ENCODE data around the gene PIK3R5. TPM values are rescaled to one million over a fixed set of nuclear protein-coding genes. Genes with fewer than 3 reads are reported as not detected.
A peak's percentile ranks its signal among the peaks of the same experiment; 100 is the strongest.
"Not testable (repeated sequence)": the region's sequence is repeated elsewhere in the genome, so short reads cannot be mapped to it uniquely, and the experiment has no call there.

The PIK3R5 gene
- total RNA-seq, 2 donors from 2014 or later, result 15.2 to 18.0 TPM

- DNase-seq (ENCODE audit: low spot score), result no peak
- intact Hi-C loops (cut with DNase I), result loop anchor here in 1 of 2 donors (5.0 to 10.0 kb wide), 2 partner anchors 303 to 531 kb away; no protein-coding TSS in a partner anchor
Observed at GRCh38 chr17:8991514-8992285, 26.2 kb upstream of the PIK3R5 start.

DNA sequence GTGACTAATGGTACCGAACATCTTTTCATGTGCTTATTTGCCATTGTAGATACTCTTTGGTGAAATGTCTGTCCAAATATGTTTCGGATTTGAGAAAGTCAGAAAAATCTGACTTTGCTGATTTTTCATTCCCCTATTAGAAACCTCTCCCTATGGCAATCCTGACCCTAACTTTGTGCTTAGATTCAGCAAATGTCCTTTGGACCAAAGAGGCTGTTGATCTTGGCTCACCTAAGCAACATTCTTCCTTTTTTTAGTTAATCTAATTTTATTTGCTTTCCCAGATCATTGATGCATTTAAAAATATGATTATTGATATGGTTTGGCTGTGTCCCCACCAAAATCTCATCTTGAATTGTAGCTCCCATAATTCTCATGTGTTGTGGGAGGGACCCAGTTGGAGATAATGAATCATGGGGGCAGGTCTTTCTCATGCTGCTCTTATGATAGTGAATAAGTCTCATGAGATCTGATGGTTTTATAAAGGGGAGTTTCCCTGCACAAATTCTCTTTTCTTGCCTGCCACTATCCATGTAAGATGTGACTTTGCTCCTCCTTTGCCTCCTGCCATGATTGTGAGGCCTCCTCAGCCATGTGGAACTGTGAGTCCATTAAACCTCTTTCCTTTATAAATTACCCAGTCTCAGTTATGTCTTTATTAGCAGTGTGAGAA is 22.9 kb upstream of the PIK3R5 start:
- DNase-seq (ENCODE audit: low spot score); intact Hi-C loops (cut with DNase I): not testable (repeated sequence)

DNA sequence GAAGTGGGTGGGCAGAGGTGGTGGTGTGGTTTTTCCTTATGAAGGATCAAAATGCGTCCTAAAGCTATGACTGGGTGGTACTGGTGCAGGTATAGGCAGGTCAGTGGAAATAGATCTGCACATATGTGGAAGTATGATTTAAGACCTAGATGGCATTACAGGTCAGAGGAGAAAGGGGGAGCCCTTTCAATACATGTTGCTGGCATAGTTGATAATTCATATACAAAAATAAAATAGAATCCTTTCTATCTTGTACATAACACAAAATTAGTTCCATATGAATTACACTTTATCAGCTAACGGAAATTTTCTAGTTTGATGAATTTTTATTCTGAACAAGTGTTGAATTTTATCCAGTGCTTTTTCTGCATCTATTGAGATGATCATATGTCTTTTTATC is 20.8 kb upstream of the PIK3R5 start:
- intact Hi-C loops (cut with DNase I), result no loop called here

DNA sequence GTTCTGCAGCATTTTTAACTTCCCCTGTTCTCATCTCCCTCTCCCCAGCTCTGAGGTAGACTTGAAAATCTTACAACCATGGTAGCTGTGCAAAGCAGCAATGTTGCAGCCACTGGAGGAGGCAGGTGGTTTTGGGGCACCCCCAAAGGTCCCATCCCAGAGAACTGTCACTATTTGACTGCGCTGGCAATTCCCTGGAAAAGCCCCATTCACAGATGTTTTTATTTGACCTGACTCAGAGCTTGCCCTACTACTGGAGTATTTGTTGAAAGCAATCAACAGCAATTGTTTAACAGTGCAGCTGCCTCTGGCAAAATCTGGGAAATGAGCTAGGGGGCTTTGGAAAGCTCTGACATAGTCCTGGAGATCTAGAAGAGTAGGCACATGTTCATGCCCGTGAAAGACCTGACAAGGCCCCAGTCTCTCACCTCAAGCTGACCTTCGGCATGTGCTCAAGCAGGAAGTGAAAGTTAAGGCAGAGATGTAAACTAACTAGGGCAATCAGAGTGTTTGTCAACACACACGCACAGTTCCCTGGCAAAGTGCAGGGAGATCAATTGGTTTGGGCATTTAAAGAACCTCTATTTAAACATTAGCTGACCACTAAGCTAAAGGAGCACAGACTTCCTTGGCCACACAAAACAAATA is 19.7 kb upstream of the PIK3R5 start:
- no peak for DNase-seq (ENCODE audit: low spot score)
- intact Hi-C loops (cut with DNase I), result no loop called here

More for the DNA sequence above, 20.8 kb upstream of the PIK3R5 start:
- no peak for DNase-seq (ENCODE audit: low spot score)

DNA sequence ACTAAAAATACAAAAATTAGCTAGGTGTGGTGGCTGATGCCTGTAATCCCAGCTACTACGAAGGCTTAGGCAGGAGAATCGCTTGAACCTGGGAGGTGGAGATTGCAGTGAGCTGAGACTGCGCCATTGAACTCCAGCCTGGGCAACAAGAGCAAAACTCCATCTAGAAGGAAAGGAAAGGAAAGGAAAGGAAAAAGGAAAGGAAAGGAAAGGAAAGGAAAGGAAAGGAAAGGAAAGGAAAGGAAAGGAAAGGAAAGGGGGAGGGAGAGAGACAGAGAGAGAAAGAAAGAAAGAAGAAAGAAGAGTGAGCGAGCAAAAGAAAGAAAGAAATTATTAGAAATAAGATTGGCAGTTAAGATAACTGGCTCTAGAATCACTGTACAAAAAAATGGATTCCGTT is 18.7 kb upstream of the PIK3R5 start:
- intact Hi-C loops (cut with DNase I); DNase-seq (ENCODE audit: low spot score): not testable (repeated sequence)

GRCh38 chr17:8981443-8981842 is 15.9 kb upstream of the PIK3R5 start:
- no peak for DNase-seq (ENCODE audit: low spot score)
- intact Hi-C loops (cut with DNase I), result no loop called here

DNA sequence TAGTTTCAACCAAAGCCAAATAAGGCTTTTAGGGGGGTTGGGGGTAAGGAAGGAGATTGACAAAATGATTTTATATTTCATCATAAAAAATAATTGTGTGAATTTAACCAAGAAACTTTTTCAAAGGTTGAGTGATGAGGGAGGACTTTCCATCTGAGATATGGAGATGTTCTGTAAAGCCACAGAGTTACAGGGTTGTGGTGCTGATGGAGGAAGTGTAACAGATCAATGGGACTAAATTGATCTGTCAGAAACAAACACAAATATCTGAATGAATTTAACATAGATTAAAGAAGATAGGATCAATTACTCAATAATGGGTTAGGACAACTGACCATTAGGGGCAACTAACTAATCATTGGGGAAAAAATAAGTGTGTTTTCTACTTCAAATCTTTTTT is 14.2 kb upstream of the PIK3R5 start:
- no peak for DNase-seq (ENCODE audit: low spot score)
- intact Hi-C loops (cut with DNase I), result no loop called here

DNA sequence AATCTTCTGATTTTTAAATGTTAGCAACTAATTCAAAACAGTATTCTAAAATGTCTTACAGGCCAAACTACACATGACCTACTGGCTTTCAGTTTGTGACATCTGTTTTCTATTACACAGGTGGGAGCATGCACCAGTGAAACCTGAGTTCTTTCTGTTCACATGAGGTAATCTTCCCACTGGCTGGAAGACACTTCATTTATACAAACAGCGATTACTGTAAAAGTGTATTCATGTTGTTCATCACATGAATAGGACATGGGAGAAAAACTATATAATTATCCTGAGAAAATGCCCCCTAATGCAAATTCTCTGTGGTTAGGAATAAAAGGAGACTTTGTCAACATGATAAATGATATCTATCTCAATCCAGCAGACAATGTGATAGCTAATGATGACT is 11.1 kb upstream of the PIK3R5 start:
- intact Hi-C loops (cut with DNase I), result no loop called here

DNA sequence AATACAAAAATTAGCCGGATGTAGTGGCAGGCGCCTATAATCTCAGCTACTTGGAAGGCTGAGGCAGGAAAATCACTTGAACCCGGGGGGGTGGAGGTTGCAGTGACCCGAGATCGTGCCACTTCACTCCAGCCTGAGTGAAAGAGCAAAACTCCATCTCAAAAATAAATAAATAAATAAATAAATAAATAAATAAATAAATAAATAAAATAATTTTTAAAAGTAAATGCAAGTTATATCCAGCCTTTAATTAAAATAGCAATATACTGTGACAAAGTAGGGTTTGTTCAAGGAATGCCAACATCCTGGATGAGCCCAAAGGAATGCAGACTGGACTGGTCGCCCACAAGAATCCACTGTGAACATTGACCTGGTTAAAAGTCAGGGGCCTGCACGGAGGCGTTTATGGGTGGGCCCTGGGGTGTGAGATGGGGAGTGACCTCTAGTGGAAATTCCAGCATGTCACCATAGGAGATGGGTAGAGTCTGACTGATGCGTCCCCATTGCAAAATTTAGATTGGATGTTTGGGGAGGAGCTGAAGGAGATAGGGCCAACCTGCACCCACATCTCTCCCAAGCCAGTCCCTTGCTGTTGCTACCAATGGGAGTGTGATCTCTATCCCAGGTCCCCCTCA is 9.7 kb upstream of the PIK3R5 start:
- intact Hi-C loops (cut with DNase I), result no loop called here
- DNase-seq (ENCODE audit: low spot score), result no peak

More for the DNA sequence above, 11.1 kb upstream of the PIK3R5 start:
- DNase-seq (ENCODE audit: low spot score), result no peak

- intact Hi-C loops (cut with DNase I), result no loop called here
- no peak for DNase-seq (ENCODE audit: low spot score)
Observed at GRCh38 chr17:8969901-8970300, 4.4 kb upstream of the PIK3R5 start.

GRCh38 chr17:8968503-8968902 is 3.0 kb upstream of the PIK3R5 start:
- intact Hi-C loops (cut with DNase I), result no loop called here
- DNase-seq (ENCODE audit: low spot score), result no peak

DNA sequence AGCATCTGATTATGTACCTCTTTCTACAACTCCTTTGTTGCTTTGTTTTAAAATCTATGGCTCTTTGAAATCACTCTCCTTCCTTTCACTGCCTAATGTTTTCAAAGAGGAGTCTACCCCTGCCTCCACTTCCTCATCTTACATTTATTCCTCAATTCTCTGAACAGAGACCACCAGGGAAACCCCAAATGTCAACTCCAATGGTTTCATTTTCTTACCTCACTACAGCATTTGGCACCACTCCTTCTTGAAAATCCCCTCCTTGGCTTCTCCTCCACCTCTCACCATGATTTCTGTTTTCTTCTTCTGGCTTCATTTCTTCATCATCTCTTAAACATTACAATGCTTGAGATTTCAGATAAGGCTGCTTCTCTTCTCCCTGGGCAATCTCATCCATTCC is 2.4 kb upstream of the PIK3R5 start:
- no peak for DNase-seq (ENCODE audit: low spot score)
- intact Hi-C loops (cut with DNase I), result no loop called here

DNA sequence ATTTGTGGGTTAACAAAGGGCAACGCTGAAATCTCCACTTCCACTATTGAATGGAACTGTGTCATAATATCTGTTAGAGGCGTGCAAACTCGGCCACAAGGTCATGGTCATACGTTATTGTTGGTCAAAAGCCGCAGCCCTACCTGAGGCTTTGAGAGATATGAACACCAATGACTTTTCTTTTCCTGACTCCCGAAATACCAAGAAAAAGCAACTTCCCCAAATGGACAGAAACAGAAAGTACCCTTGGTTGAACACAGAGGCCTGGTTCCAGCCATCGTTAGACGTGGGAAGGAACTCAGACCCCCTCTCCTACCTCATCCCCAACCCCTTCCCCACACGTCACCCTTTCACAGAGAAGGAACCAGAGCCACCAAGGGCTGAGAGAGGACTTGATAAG is 1.4 kb upstream of the PIK3R5 start:
- intact Hi-C loops (cut with DNase I), result no loop called here
- DNase-seq (ENCODE audit: low spot score), result no peak

DNA sequence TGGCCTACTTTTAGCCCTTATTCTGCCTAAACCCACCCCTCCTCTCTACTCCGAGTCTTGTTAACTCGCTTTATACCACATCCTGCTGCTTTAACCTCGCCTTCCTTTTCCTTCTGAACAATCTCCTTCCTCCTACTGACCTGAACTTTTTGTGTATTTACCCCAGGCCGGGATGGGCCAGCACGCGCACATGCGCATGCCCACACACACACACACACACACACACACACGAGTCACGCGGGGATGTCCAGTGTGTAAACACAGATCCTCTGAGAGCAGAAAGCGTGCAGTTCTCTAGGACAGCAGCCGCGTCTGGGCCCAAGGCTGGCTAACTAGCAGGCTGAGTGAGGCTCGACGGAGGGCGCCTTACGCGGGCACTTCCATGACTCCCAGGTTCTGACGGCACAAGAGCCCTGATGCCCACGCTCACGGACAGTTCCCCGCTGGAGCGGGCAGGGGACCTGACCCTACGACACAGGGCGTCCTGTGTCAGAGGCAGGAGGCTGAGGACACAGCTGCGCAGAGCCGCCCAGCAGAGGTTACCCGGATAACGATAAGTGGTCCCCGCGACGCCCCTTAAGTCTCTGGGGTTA is 610 bp downstream of the PIK3R5 start:
- intact Hi-C loops (cut with DNase I), result loop anchor here in 1 of 2 donors (2.0 kb wide), 1 partner anchor 34 kb away; no protein-coding TSS in a partner anchor
- DNase-seq (ENCODE audit: low spot score), result peak; percentile 85

DNA sequence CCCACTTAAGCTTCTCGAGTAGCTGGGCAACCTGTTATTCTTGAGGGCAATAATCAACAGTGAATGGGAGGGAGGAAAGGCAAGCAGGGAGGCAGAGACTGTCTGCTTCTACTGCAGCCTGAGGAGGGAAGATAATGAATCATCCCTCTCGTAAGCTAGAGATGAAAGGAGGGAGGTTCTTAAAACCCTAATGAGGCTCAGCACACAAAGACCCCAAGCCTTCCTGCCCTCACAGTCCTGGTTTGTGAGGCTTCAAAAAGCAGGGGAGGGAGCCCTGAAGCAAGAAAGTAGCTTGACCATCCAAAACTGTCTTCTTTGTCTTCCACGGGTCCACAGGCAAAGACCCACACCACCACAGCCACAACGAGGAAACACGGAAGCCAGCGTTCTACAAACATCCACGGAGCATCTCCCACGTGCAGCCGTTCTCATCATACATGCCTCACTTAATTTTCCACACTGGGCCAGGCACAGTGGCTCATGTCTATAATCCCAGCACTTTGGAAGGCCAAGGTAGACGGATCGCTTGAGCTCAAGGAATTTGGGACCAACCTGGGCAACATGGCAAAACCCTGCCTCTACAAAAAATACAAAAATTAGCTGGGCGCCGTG is 1.8 kb downstream of the PIK3R5 start:
- no peak for DNase-seq (ENCODE audit: low spot score)
- intact Hi-C loops (cut with DNase I), result loop anchor here in 1 of 2 donors (2.0 kb wide), 1 partner anchor 33 kb away; no protein-coding TSS in a partner anchor

- DNase-seq (ENCODE audit: low spot score), result no peak
- intact Hi-C loops (cut with DNase I), result no loop called here
Observed at GRCh38 chr17:8963014-8963413, 2.5 kb downstream of the PIK3R5 start.

DNA sequence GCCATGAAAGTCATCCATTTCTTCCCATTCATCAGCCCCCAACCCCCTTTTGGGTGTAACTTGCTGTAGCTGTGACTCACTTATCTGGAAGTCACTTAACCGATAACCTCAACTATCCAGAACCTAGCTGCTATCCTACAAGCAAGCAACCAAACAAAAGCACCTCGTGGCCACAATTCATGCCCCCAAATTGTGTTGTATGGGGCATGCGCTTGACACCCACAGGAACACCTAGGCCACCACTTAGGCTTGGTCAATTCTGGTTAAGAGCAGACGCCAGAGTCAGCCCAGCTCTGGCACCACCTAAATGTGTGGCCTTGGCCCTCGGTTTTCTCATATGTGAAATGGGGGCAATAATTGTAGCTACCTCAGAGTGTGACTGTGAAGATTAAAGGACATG is 3.7 kb downstream of the PIK3R5 start:
- no peak for DNase-seq (ENCODE audit: low spot score)
- intact Hi-C loops (cut with DNase I), result no loop called here

GRCh38 chr17:8960325-8961140 is 5.0 kb downstream of the PIK3R5 start:
- no peak for DNase-seq (ENCODE audit: low spot score)
- intact Hi-C loops (cut with DNase I), result no loop called here
